ENCODE measurements around the gene STK11. TPM values are rescaled to one million over a fixed set of nuclear protein-coding genes. Genes with fewer than 3 reads are reported as not detected.
"Not testable (repeated sequence)": the region's sequence is repeated elsewhere in the genome, so short reads cannot be mapped to it uniquely, and the experiment has no call there.

The STK11 gene
- total and polyA plus RNA-seq, 5 donors from 2014 or later, result 11.9 to 71.4 (median 22.0) TPM

GRCh38 chr19:1182727-1183126 lies 22.9 kb upstream of the STK11 start:
- Mint-ChIP-seq H3K9me3 (no peaks in the 10 kb centered on the region), H3K4me1 (peaks cover 0 to 13% (median 8%) of the 10 kb centered on the region in 4 donors), H3K4me3 (no peak overlapping the region), H3K27me3 (peaks cover 18% of the 10 kb centered on the region), H3K27ac (no peak overlapping the region), H3K36me3 (no peaks in the 10 kb centered on the region)
- Histone ChIP-seq H3K36me3 (ENCODE audit: control insufficient read depth, insufficient read depth, low read length) (no peaks in the 10 kb centered on the region), H3K4me1 (ENCODE audit: control insufficient read depth, insufficient read depth, low read length, poor library complexity, severe bottlenecking) (peaks cover 6% of the 10 kb centered on the region), H3K9me3 (ENCODE audit: control insufficient read depth in 2 of 2, low read length in 2 of 2) (no peaks in the 10 kb centered on the region), H3K4me3 (ENCODE audit: low read depth, low read length) (no peak overlapping the region), H3K27ac (ENCODE audit: insufficient read depth, low read length, poor library complexity, severe bottlenecking) (no peak overlapping the region), H3K27me3 (ENCODE audit: control insufficient read depth, insufficient read depth, low read length) (no peaks in the 10 kb centered on the region)
- DNase-seq (no peak), ATAC-seq (ENCODE audit: low read depth in 2 of 2) (no peak)

- Histone ChIP-seq H3K36me3 (ENCODE audit: control insufficient read depth, insufficient read depth, low read length) (no peaks in the 10 kb centered on the region), H3K4me3 (ENCODE audit: low read depth, low read length) (no peak overlapping the region), H3K27ac (ENCODE audit: insufficient read depth, low read length, poor library complexity, severe bottlenecking) (no peak overlapping the region), H3K4me1 (ENCODE audit: control insufficient read depth, insufficient read depth, low read length, poor library complexity, severe bottlenecking) (peaks cover 6% of the 10 kb centered on the region), H3K9me3 (ENCODE audit: control insufficient read depth in 2 of 2, low read length in 2 of 2) (no peaks in the 10 kb centered on the region), H3K27me3 (ENCODE audit: control insufficient read depth, insufficient read depth, low read length) (no peaks in the 10 kb centered on the region)
- DNase-seq (no peak), ATAC-seq (ENCODE audit: low read depth in 2 of 2) (no peak)
- Mint-ChIP-seq H3K4me1 (peaks cover 0 to 13% (median 8%) of the 10 kb centered on the region in 4 donors), H3K4me3 (no peak overlapping the region), H3K27ac (no peak overlapping the region), H3K36me3 (no peaks in the 10 kb centered on the region), H3K9me3 (no peaks in the 10 kb centered on the region), H3K27me3 (peaks cover 16% of the 10 kb centered on the region)
These were observed 21.9 kb upstream of the STK11 start for GRCh38 chr19:1183543-1184172.

GRCh38 chr19:1189419-1189818 lies 16.2 kb upstream of the STK11 start:
- no peak overlapping the region for H3K4me3 ChIP-seq (ENCODE audit: low read depth, low read length)
- no peaks in the 10 kb centered on the region for H3K27me3 ChIP-seq (ENCODE audit: control insufficient read depth, insufficient read depth, low read length)
- peaks cover 25% of the 10 kb centered on the region for H3K4me1 ChIP-seq (ENCODE audit: control insufficient read depth, insufficient read depth, low read length, poor library complexity, severe bottlenecking)
- no peak overlapping the region for H3K27ac ChIP-seq (ENCODE audit: insufficient read depth, low read length, poor library complexity, severe bottlenecking)
- Mint-ChIP-seq H3K4me1 (peaks cover 6 to 34% (median 13%) of the 10 kb centered on the region in 4 donors), H3K36me3 (no peaks in the 10 kb centered on the region), H3K9me3 (no peaks in the 10 kb centered on the region), H3K27me3 (peaks cover 5% of the 10 kb centered on the region), H3K4me3 (peak overlapping the region in 2 of 4 donors; percentile 64 to 75), H3K27ac (peak overlapping the region in 2 of 3 donors; percentile 79 to 84)
- no peaks in the 10 kb centered on the region for H3K9me3 ChIP-seq (ENCODE audit: control insufficient read depth in 2 of 2, low read length in 2 of 2)
- H3K36me3 ChIP-seq (ENCODE audit: control insufficient read depth, insufficient read depth, low read length), result no peaks in the 10 kb centered on the region
- ATAC-seq (ENCODE audit: low read depth in 2 of 2), result peak; percentile 63
- DNase-seq, result peak in 1 of 3 donors; percentile 70

- peaks cover 5 to 11% (median 7%) of the 10 kb centered on the region in 4 donors for H3K4me1 Mint-ChIP-seq
These were observed 6.0 kb upstream of the STK11 start for GRCh38 chr19:1199531-1199930.

GRCh38 chr19:1200614-1201013 lies 5.0 kb upstream of the STK11 start:
- not testable (repeated sequence) for H3K4me3 ChIP-seq (ENCODE audit: low read depth, low read length); H3K36me3 ChIP-seq (ENCODE audit: control insufficient read depth, insufficient read depth, low read length); ATAC-seq (ENCODE audit: low read depth in 2 of 2); H3K27ac Mint-ChIP-seq; H3K27me3 ChIP-seq (ENCODE audit: control insufficient read depth, insufficient read depth, low read length); H3K9me3 ChIP-seq (ENCODE audit: control insufficient read depth in 2 of 2, low read length in 2 of 2); H3K27ac ChIP-seq (ENCODE audit: insufficient read depth, low read length, poor library complexity, severe bottlenecking); H3K4me3 Mint-ChIP-seq; H3K36me3 Mint-ChIP-seq; DNase-seq; H3K27me3 Mint-ChIP-seq; H3K9me3 Mint-ChIP-seq
- H3K4me1 ChIP-seq (ENCODE audit: control insufficient read depth, insufficient read depth, low read length, poor library complexity, severe bottlenecking), result peaks cover 10% of the 10 kb centered on the region
- H3K4me1 Mint-ChIP-seq, result peaks cover 5 to 13% (median 7%) of the 10 kb centered on the region in 4 donors

More at GRCh38 chr19:1199531-1199930, 6.0 kb upstream of the STK11 start:
- H3K4me3 Mint-ChIP-seq, result no peak overlapping the region
- Histone ChIP-seq H3K27me3 (ENCODE audit: control insufficient read depth, insufficient read depth, low read length) (no peaks in the 10 kb centered on the region), H3K9me3 (ENCODE audit: control insufficient read depth in 2 of 2, low read length in 2 of 2) (no peaks in the 10 kb centered on the region), H3K36me3 (ENCODE audit: control insufficient read depth, insufficient read depth, low read length) (no peaks in the 10 kb centered on the region), H3K4me3 (ENCODE audit: low read depth, low read length) (no peak overlapping the region), H3K27ac (ENCODE audit: insufficient read depth, low read length, poor library complexity, severe bottlenecking) (no peak overlapping the region), H3K4me1 (ENCODE audit: control insufficient read depth, insufficient read depth, low read length, poor library complexity, severe bottlenecking) (peaks cover 6% of the 10 kb centered on the region)
- no peaks in the 10 kb centered on the region for H3K27me3 Mint-ChIP-seq
- no peaks in the 10 kb centered on the region for H3K9me3 Mint-ChIP-seq
- no peak overlapping the region for H3K27ac Mint-ChIP-seq
- no peak for DNase-seq
- no peak for ATAC-seq (ENCODE audit: low read depth in 2 of 2)
- no peaks in the 10 kb centered on the region for H3K36me3 Mint-ChIP-seq

- H3K4me1 ChIP-seq (ENCODE audit: control insufficient read depth, insufficient read depth, low read length, poor library complexity, severe bottlenecking), result peaks cover 56% of the 10 kb centered on the region
- Mint-ChIP-seq H3K4me1 (peaks cover 6 to 42% (median 14%) of the 10 kb centered on the region in 4 donors), H3K9me3 (no peaks in the 10 kb centered on the region), H3K4me3 (peak overlapping the region; percentile 94 to 99 (median 97)), H3K27ac (peak overlapping the region; percentile 67 to 96 (median 92)), H3K36me3 (no peaks in the 10 kb centered on the region), H3K27me3 (no peaks in the 10 kb centered on the region)
- DNase-seq (no peak), ATAC-seq (ENCODE audit: low read depth in 2 of 2) (no peak)
- peak overlapping the region; percentile 74 for H3K27ac ChIP-seq (ENCODE audit: insufficient read depth, low read length, poor library complexity, severe bottlenecking)
- H3K36me3 ChIP-seq (ENCODE audit: control insufficient read depth, insufficient read depth, low read length), result peaks cover 3% of the 10 kb centered on the region
- H3K9me3 ChIP-seq (ENCODE audit: control insufficient read depth in 2 of 2, low read length in 2 of 2), result no peaks in the 10 kb centered on the region
- H3K4me3 ChIP-seq (ENCODE audit: low read depth, low read length), result peak overlapping the region; percentile 70
- H3K27me3 ChIP-seq (ENCODE audit: control insufficient read depth, insufficient read depth, low read length), result no peaks in the 10 kb centered on the region
These were observed 729 bp downstream of the STK11 start for GRCh38 chr19:1206150-1206863.

- ATAC-seq (ENCODE audit: low read depth in 2 of 2) (no peak), DNase-seq (peak; percentile 16 to 65 (median 36))
- Mint-ChIP-seq H3K27ac (peak overlapping the region; percentile 67 to 96 (median 92)), H3K9me3 (no peaks in the 10 kb centered on the region), H3K27me3 (no peaks in the 10 kb centered on the region), H3K4me1 (peaks cover 6 to 48% (median 14%) of the 10 kb centered on the region in 4 donors), H3K4me3 (peak overlapping the region; percentile 94 to 99 (median 97)), H3K36me3 (peaks cover 3% of the 10 kb centered on the region)
- Histone ChIP-seq H3K27ac (ENCODE audit: insufficient read depth, low read length, poor library complexity, severe bottlenecking) (peak overlapping the region; percentile 74), H3K4me3 (ENCODE audit: low read depth, low read length) (peak overlapping the region; percentile 70), H3K4me1 (ENCODE audit: control insufficient read depth, insufficient read depth, low read length, poor library complexity, severe bottlenecking) (peaks cover 63% of the 10 kb centered on the region), H3K36me3 (ENCODE audit: control insufficient read depth, insufficient read depth, low read length) (peaks cover 3% of the 10 kb centered on the region), H3K27me3 (ENCODE audit: control insufficient read depth, insufficient read depth, low read length) (no peaks in the 10 kb centered on the region), H3K9me3 (ENCODE audit: control insufficient read depth in 2 of 2, low read length in 2 of 2) (no peaks in the 10 kb centered on the region)
These were observed 1.4 kb downstream of the STK11 start for GRCh38 chr19:1206864-1207450.

Measured in CD4-positive, CD25-positive, alpha-beta regulatory T cell (primary cell).